ENCODE measurements around the gene CTXND1. TPM values are rescaled to one million over a fixed set of nuclear protein-coding genes. Genes with fewer than 3 reads are reported as not detected.

CTXND1 gene
- total RNA-seq, 4 donors from 2014 or later, result 0.33 to 0.80 (median 0.56) TPM

DNA sequence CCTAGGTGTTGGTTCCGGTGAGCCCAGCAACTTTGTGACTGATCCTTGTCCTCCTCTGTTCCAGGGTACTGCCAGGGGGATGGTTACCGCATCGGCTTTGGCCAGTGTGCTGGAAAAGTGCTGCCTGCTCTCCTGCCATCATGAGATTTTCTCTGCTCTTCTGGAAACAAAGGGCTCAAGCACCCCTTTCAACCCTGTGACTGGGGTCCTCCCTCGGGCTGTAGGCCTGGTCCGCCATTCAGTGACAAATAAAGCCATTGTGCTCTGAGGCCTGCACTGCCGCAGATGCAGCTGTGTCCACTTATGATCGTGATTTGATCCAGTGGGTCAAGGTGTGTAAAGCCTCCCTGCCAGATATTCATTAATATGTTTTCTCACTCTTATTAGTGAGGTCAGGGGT, 65.9 kb downstream of the CTXND1 start:
- peaks cover 27 to 74% (median 49%) of the 10 kb centered on the region in 4 donors for H3K36me3 ChIP-seq
- no peak overlapping the region for H3K27ac ChIP-seq (replicated peaks in 1 of 4)
- H3K9me3 ChIP-seq, result no peaks in the 10 kb centered on the region
- TF ChIP-seq POLR2AphosphoS5 (IDR thresholded peaks at IDR 0.05), result no peak
- 89% methylated on average over 6 of the region's 7 CpGs for WGBS
- intact Hi-C loops (cut with DNase I), result no loop called here
- H3K4me1 ChIP-seq, result no peaks in the 10 kb centered on the region
- no peak for DNase-seq (ENCODE audit: extremely low spot score)
- H3K27me3 ChIP-seq, result no peaks in the 10 kb centered on the region
- no peak overlapping the region for H3K4me3 ChIP-seq

DNA sequence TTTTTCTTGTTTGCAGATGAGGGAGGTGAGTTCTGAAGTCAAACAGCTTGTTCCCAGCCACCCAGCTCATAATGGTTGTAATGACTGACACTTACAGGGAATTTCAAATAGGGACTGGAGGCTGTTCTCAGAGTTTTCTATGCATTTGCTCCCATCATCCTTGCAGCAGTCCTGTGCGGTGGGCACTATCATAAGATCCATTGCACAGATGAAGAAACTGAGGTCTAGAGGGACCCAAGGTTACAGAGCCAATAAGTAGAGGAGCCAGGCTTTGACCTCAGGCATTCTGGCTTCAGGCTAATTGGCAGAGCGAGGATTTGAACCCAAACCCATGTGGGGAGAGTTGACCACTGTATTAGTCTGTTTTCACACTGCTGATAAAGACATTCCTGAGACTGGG, 66.9 kb downstream of the CTXND1 start:
- Histone ChIP-seq H3K27ac (replicated peaks in 1 of 4) (no peak overlapping the region), H3K4me3 (no peak overlapping the region), H3K36me3 (peaks cover 37 to 83% (median 55%) of the 10 kb centered on the region in 4 donors), H3K27me3 (no peaks in the 10 kb centered on the region), H3K4me1 (no peaks in the 10 kb centered on the region), H3K9me3 (no peaks in the 10 kb centered on the region)
- WGBS, result 100% methylated on average over 1 of the region's 2 CpGs
- DNase-seq (ENCODE audit: extremely low spot score), result no peak
- intact Hi-C loops (cut with DNase I), result no loop called here
- TF ChIP-seq EP300 (IDR thresholded peaks at IDR 0.05) (no peak), POLR2A (IDR thresholded peaks at IDR 0.05; ENCODE audit: low read depth) (no peak), POLR2AphosphoS5 (IDR thresholded peaks at IDR 0.05) (no peak)
- TF ChIP-seq, protein P1, sequence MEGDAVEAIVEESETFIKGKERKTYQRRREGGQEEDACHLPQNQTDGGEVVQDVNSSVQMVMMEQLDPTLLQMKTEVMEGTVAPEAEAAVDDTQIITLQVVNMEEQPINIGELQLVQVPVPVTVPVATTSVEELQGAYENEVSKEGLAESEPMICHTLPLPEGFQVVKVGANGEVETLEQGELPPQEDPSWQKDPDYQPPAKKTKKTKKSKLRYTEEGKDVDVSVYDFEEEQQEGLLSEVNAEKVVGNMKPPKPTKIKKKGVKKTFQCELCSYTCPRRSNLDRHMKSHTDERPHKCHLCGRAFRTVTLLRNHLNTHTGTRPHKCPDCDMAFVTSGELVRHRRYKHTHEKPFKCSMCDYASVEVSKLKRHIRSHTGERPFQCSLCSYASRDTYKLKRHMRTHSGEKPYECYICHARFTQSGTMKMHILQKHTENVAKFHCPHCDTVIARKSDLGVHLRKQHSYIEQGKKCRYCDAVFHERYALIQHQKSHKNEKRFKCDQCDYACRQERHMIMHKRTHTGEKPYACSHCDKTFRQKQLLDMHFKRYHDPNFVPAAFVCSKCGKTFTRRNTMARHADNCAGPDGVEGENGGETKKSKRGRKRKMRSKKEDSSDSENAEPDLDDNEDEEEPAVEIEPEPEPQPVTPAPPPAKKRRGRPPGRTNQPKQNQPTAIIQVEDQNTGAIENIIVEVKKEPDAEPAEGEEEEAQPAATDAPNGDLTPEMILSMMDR (IDR thresholded peaks at IDR 0.05), result no peak

DNA sequence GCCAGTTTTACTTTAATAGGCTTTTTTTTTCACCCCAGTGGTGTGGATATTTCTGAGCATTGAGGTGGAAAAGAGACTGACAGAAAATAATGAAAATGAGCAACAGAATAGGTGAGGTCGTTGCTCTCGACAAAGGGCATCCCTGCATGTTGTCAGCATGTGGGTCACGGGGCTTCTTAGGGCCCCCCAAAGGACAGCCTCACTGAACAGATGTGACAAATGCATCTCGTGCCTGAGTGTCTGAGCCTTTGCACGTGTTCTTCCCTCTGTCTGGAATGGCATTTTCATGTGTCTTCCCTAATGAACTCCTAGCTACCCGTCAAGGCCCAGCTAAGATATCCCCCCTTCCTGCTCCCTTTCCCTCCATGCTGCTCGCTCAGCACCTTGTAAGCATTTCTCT, 67.5 kb downstream of the CTXND1 start:
- Histone ChIP-seq H3K27me3 (no peaks in the 10 kb centered on the region), H3K4me1 (peaks cover 0 to 1% (median 0%) of the 10 kb centered on the region in 4 donors), H3K27ac (replicated peaks in 1 of 4) (no peak overlapping the region), H3K4me3 (no peak overlapping the region), H3K36me3 (peaks cover 40 to 89% (median 57%) of the 10 kb centered on the region in 4 donors), H3K9me3 (no peaks in the 10 kb centered on the region)
- intact Hi-C loops (cut with DNase I), result no loop called here
- TF ChIP-seq POLR2A (IDR thresholded peaks at IDR 0.05; ENCODE audit: low read depth) (no peak), POLR2AphosphoS5 (IDR thresholded peaks at IDR 0.05) (no peak), EP300 (IDR thresholded peaks at IDR 0.05) (no peak)
- TF ChIP-seq, protein P1 (IDR thresholded peaks at IDR 0.05), result no peak
- no peak for DNase-seq (ENCODE audit: extremely low spot score)
- WGBS, result 87% methylated on average over 7 of the region's 7 CpGs

DNA sequence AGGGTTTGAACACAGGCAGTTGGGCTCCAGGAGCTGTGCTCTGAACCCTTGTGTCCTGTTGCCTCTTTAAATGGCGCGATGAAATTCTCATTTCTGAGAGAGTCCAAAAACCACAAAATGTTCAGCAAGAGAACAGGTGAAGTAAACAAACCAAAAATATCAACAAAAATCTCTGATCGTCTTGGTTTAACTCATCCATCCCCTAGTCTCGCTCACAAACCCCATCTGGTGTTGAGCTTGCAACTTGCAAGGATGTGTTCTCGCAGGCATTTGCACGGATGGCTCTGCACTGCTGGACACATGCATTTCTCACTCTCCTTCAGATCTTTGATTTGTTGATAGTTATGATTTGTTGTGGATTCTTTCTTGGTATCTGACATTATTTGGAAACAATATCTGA, 68.1 kb downstream of the CTXND1 start:
- WGBS, result 79% methylated on average over 6 of the region's 6 CpGs
- TF ChIP-seq EP300 (IDR thresholded peaks at IDR 0.05), result no peak
- TF ChIP-seq POLR2A (IDR thresholded peaks at IDR 0.05; ENCODE audit: low read depth), result no peak
- TF ChIP-seq, protein P1 (IDR thresholded peaks at IDR 0.05), result no peak
- TF ChIP-seq POLR2AphosphoS5 (IDR thresholded peaks at IDR 0.05), result no peak
- no peaks in the 10 kb centered on the region for H3K9me3 ChIP-seq
- H3K27me3 ChIP-seq, result no peaks in the 10 kb centered on the region
- H3K36me3 ChIP-seq, result peaks cover 40 to 90% (median 57%) of the 10 kb centered on the region in 4 donors
- peaks cover 0 to 5% (median 0%) of the 10 kb centered on the region in 4 donors for H3K4me1 ChIP-seq
- no peak overlapping the region for H3K4me3 ChIP-seq
- DNase-seq (ENCODE audit: extremely low spot score), result no peak
- no peak overlapping the region for H3K27ac ChIP-seq (replicated peaks in 1 of 4)
- intact Hi-C loops (cut with DNase I), result no loop called here

DNA sequence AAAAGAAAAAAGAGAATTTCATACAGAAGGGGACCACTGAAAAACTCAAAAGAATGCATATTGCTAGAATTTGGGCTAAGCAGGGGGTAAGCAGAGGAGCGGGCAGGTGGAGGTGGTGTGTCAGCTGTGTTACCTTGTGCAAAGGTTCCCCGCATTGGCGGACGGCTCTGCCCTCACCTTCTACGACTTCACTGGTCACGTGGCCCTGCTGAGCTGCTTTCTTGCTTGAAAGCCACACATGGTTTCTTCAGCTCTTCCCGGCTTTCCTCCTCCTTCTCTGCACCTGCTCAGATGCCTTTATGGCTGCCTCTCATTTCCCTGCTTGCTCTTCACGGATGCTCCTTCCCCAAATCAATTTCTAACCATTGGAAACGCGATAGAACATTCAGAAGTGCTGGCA, 68.7 kb downstream of the CTXND1 start:
- intact Hi-C loops (cut with DNase I), result no loop called here
- no peaks in the 10 kb centered on the region for H3K27me3 ChIP-seq
- H3K4me3 ChIP-seq, result no peak overlapping the region
- no peak for DNase-seq (ENCODE audit: extremely low spot score)
- WGBS, result 95% methylated on average over 10 of the region's 10 CpGs
- H3K27ac ChIP-seq (replicated peaks in 1 of 4), result no peak overlapping the region
- peaks cover 0 to 5% (median 0%) of the 10 kb centered on the region in 4 donors for H3K4me1 ChIP-seq
- TF ChIP-seq EP300 (IDR thresholded peaks at IDR 0.05) (no peak), POLR2A (IDR thresholded peaks at IDR 0.05; ENCODE audit: low read depth) (no peak), POLR2AphosphoS5 (IDR thresholded peaks at IDR 0.05) (no peak)
- TF ChIP-seq, protein P1 (IDR thresholded peaks at IDR 0.05), result no peak
- H3K36me3 ChIP-seq, result peaks cover 40 to 91% (median 57%) of the 10 kb centered on the region in 4 donors
- no peaks in the 10 kb centered on the region for H3K9me3 ChIP-seq

Data from esophagus muscularis mucosa (tissue), 4 donors.